ENCODE data around the gene PRLR.

DNA sequence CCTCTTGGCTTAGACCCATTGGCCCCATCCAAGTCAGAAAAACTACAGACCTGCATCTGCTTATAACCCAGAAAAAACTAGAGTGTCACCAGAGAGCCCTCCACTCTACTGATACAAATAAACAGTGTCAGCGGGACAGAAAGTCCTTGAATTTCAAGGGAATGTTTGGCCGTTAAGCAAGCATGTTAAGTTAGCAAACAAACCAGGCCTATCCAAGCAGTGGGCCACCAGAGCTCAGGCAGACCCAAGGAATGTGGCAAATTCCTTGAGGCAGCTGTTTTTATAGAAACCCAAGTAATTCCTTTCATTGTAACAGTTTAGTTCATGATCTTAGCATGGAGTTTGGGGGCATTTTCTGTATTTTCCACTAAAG, 70.9 kb downstream of the PRLR start:
- TF ChIP-seq CTCF (IDR thresholded peaks at IDR 0.05): no peak
- TF ChIP-seq POLR2A (IDR thresholded peaks at IDR 0.05): no peak
